ENCODE data around the gene TMEM245.

Gene TMEM245

GRCh38 chr9:109048822-109049221 is 70.9 kb downstream of the TMEM245 start:
- Histone ChIP-seq H3K4me1 (ENCODE audit: control insufficient read depth, insufficient read depth, low read length) (no peaks in the 10 kb centered on the region), H3K4me3 (ENCODE audit: low read depth, low read length) (no peak overlapping the region), H3K27ac (ENCODE audit: extremely low read depth, low read depth, low read length) (no peak overlapping the region), H3K9me3 (ENCODE audit: control insufficient read depth, insufficient read depth, low read depth, low read length) (no peaks in the 10 kb centered on the region), H3K36me3 (ENCODE audit: control insufficient read depth in 2 of 2, insufficient read depth in 1 of 2, low read length in 2 of 2) (peaks cover 38 to 91% of the 10 kb centered on the region in 2 experiments)
- CTCF ChIA-PET, result interaction anchor here (0.5 to 0.7 kb wide), 2 partner anchors 152 to 273 kb away, joined by 3 to 6 read pairs; no protein-coding TSS in a partner anchor
- POLR2A ChIA-PET, result no interaction called here
- TF ChIP-seq GFI1B (tag by site-specific recombination; IDR thresholded peaks at IDR 0.05) (no peak), ZNF792 (tag by site-specific recombination; IDR thresholded peaks at IDR 0.05) (no peak), ZNF138 (tag by site-specific recombination; IDR thresholded peaks at IDR 0.05; ENCODE audit: borderline replicate concordance) (no peak), HIC1 (tag by site-specific recombination; IDR thresholded peaks at IDR 0.05) (no peak)

GRCh38 chr9:109047259-109047658 is 72.5 kb downstream of the TMEM245 start:
- peaks cover 31 to 91% of the 10 kb centered on the region in 2 experiments for H3K36me3 ChIP-seq (ENCODE audit: control insufficient read depth in 2 of 2, insufficient read depth in 1 of 2, low read length in 2 of 2)
- H3K9me3 ChIP-seq (ENCODE audit: control insufficient read depth, insufficient read depth, low read depth, low read length), result no peaks in the 10 kb centered on the region
- H3K4me3 ChIP-seq (ENCODE audit: low read depth, low read length), result no peak overlapping the region
- CTCF ChIA-PET, result interaction anchor here (1.0 kb wide), 1 partner anchor 353 kb away, joined by 3 read pairs; no protein-coding TSS in a partner anchor
- TF ChIP-seq ZNF488 (tag by site-specific recombination; IDR thresholded peaks at IDR 0.05), result no peak
- no peak for TF ChIP-seq ZBTB49 (tag by site-specific recombination; IDR thresholded peaks at IDR 0.05; ENCODE audit: low read depth)
- no peak for TF ChIP-seq ELK4 (IDR thresholded peaks at IDR 0.05; ENCODE audit: borderline replicate concordance, low read depth, low read length)
- no peak for TF ChIP-seq ZSCAN16 (tag by site-specific recombination; IDR thresholded peaks at IDR 0.05)
- TF ChIP-seq ZFP41 (tag by site-specific recombination; IDR thresholded peaks at IDR 0.05; ENCODE audit: borderline replicate concordance), result no peak
- TF ChIP-seq ZSCAN23 (tag by site-specific recombination; IDR thresholded peaks at IDR 0.05), result no peak
- no peak for TF ChIP-seq WT1 (tag by site-specific recombination; IDR thresholded peaks at IDR 0.05)
- no peak for TF ChIP-seq ZNF549 (tag by site-specific recombination; IDR thresholded peaks at IDR 0.05)
- TF ChIP-seq ZNF37A (tag by site-specific recombination; IDR thresholded peaks at IDR 0.05), result no peak
- TF ChIP-seq FEZF1 (tag by site-specific recombination; IDR thresholded peaks at IDR 0.05), result no peak
- no peak for TF ChIP-seq ZNF341 (tag by site-specific recombination; IDR thresholded peaks at IDR 0.05; ENCODE audit: low read depth)
- no peak for TF ChIP-seq ZNF23 (tag by site-specific recombination; IDR thresholded peaks at IDR 0.05; ENCODE audit: borderline replicate concordance)
- no peak for TF ChIP-seq ZNF544 (tag by site-specific recombination; IDR thresholded peaks at IDR 0.05)
- no peak for TF ChIP-seq PRDM1 (tag by site-specific recombination; IDR thresholded peaks at IDR 0.05)
- no peak for TF ChIP-seq KLF10 (tag by site-specific recombination; IDR thresholded peaks at IDR 0.05)
- TF ChIP-seq ZNF248 (tag by site-specific recombination; IDR thresholded peaks at IDR 0.05), result no peak
- no peak for TF ChIP-seq ATF2 (tag by site-specific recombination; IDR thresholded peaks at IDR 0.05; ENCODE audit: low read depth)
- no peak for TF ChIP-seq GLIS1 (tag by site-specific recombination; IDR thresholded peaks at IDR 0.05)
- TF ChIP-seq KLF7 (tag by site-specific recombination; IDR thresholded peaks at IDR 0.05; ENCODE audit: borderline replicate concordance), result no peak
- TF ChIP-seq ZNF747 (tag by site-specific recombination; IDR thresholded peaks at IDR 0.05), result no peak
- no peaks in the 10 kb centered on the region for H3K4me1 ChIP-seq (ENCODE audit: control insufficient read depth, insufficient read depth, low read length)
- POLR2A ChIA-PET, result no interaction called here
- no peak overlapping the region for H3K27ac ChIP-seq (ENCODE audit: extremely low read depth, low read depth, low read length)
